Progenitor cell of endocrine pancreas (in vitro differentiated cells): ENCODE results near the gene FOLR2. TPM values are rescaled to one million over a fixed set of nuclear protein-coding genes. Genes with fewer than 3 reads are reported as not detected.

Experiments
- DNase-seq: peaks from one replicate; pipeline ENCODE4 v3.0.0; 2021; ENCODE audit warnings: low spot score; ENCODE audit not compliant: unreplicated experiment
- H3K27ac Mint-ChIP-seq: 2 replicates; pipeline ENCODE4 v1.8.0; 2021; ENCODE audit warnings: mild to moderate bottlenecking, moderate library complexity, mixed read lengths
- H3K27me3 Mint-ChIP-seq: 2 replicates; pipeline ENCODE4 v1.8.0; 2021; ENCODE audit warnings: mixed read lengths
- H3K36me3 Mint-ChIP-seq: 2 replicates; pipeline ENCODE4 v1.8.0; 2022; ENCODE audit warnings: mixed read lengths; ENCODE audit not compliant: insufficient read depth
- H3K4me1 Mint-ChIP-seq: 2 replicates; pipeline ENCODE4 v1.8.0; 2021; ENCODE audit warnings: low read depth, mixed read lengths
- H3K4me3 Mint-ChIP-seq: 2 replicates; pipeline ENCODE4 v1.8.0; 2021; ENCODE audit warnings: low read depth, mild to moderate bottlenecking, moderate library complexity, mixed read lengths
- H3K9me3 Mint-ChIP-seq: 2 replicates; pipeline ENCODE4 v1.8.0; 2021; ENCODE audit warnings: low read depth, mixed read lengths
- total RNA-seq: library from RNA; stranded (reverse); gene quantifications from 2 replicates; pipeline ENCODE4 v1.2.1, GENCODE V29; 2021
- TF ChIP-seq, protein P1 (sequence below): fragments of 200-600 bp; sonication (generic); IDR thresholded peaks from one replicate; pipeline ENCODE4 v1.5.0; 2021; ENCODE audit warnings: antibody characterized with exemption, mild to moderate bottlenecking; ENCODE audit not compliant: unreplicated experiment

Gene FOLR2
- total RNA-seq, 1 donor from 2014 or later, result not detected

DNA sequence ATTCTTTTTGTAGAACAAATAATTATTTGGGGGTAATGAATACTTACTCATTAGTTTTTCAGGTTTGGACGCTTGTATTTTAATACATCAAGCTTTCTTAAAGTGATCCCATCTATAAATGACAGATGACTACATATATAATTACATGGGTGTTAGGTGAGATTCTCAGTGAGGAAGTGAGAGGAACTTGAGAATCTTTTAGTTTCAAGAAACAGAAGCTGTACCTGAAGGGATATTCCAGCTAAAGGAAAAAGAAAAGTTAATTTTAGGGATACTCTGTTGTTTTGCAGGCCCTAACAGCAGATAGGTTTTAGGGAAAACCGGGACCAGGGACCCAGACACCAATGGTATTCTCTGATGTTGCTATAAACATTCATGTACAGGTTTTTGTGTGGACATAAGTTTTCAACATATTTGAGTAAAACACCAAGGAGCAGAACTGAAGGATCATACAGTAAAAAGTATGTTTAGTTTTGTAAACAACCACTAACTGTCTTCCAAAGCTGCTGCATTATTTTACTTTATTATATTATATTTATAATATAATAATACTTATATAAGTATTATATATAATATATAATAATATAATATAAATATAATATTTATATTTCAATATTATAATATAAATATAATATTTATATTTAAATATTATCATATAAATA is 51.5 kb downstream of the FOLR2 start:
- H3K27me3 Mint-ChIP-seq, result peaks cover 26% of the 10 kb centered on the region
- no peak overlapping the region for H3K4me3 Mint-ChIP-seq
- H3K9me3 Mint-ChIP-seq, result no peaks in the 10 kb centered on the region
- DNase-seq, result no peak
- H3K27ac Mint-ChIP-seq, result no peak overlapping the region
- no peaks in the 10 kb centered on the region for H3K36me3 Mint-ChIP-seq
- TF ChIP-seq, protein P1, sequence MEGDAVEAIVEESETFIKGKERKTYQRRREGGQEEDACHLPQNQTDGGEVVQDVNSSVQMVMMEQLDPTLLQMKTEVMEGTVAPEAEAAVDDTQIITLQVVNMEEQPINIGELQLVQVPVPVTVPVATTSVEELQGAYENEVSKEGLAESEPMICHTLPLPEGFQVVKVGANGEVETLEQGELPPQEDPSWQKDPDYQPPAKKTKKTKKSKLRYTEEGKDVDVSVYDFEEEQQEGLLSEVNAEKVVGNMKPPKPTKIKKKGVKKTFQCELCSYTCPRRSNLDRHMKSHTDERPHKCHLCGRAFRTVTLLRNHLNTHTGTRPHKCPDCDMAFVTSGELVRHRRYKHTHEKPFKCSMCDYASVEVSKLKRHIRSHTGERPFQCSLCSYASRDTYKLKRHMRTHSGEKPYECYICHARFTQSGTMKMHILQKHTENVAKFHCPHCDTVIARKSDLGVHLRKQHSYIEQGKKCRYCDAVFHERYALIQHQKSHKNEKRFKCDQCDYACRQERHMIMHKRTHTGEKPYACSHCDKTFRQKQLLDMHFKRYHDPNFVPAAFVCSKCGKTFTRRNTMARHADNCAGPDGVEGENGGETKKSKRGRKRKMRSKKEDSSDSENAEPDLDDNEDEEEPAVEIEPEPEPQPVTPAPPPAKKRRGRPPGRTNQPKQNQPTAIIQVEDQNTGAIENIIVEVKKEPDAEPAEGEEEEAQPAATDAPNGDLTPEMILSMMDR, result no peak
- H3K4me1 Mint-ChIP-seq, result no peaks in the 10 kb centered on the region

Other genes starting within 250 kb of the FOLR2 start
- gene IL18BP, start 217.9 kb upstream of the FOLR2 start, total RNA-seq, result 19.8 and 20.1 TPM in 2 replicates
- gene NUMA1, start 136.3 kb upstream of the FOLR2 start, total RNA-seq, result 238 and 255 TPM in 2 replicates
- 12.4 and 14.9 TPM in 2 replicates for gene LRRC51, start 135.9 kb upstream of the FOLR2 start, total RNA-seq
- 84.9 and 85.4 TPM in 2 replicates for gene LAMTOR1, start 113.5 kb upstream of the FOLR2 start, total RNA-seq
- not detected in 2 replicates for gene TOMT, start 110.9 kb upstream of the FOLR2 start, total RNA-seq
- 56.1 and 61.3 TPM in 2 replicates for gene ANAPC15, start 104.1 kb upstream of the FOLR2 start, total RNA-seq
- 0.98 TPM in 1 of 2 replicates, not detected in the other for gene FOLR3, start 81.1 kb upstream of the FOLR2 start, total RNA-seq
- 5.6 and 6.4 TPM in 2 replicates for gene FOLR1, start 24.7 kb upstream of the FOLR2 start, total RNA-seq
- gene INPPL1, start 8.0 kb downstream of the FOLR2 start, total RNA-seq, result 389 and 394 TPM in 2 replicates
- not detected in 2 replicates for gene PHOX2A, start 27.4 kb downstream of the FOLR2 start, total RNA-seq
- 19.5 and 21.1 TPM in 2 replicates for gene CLPB, start 217.7 kb downstream of the FOLR2 start, total RNA-seq